AG04450 (cell line): ENCODE measurements around the gene RPL35. TPM values are rescaled to one million over a fixed set of nuclear protein-coding genes. Genes with fewer than 3 reads are reported as not detected.
A peak's percentile ranks its signal among the peaks of the same experiment; 100 is the strongest.

Source experiments
- CTCF ChIA-PET: fragments of 300-600, 350-600 bp; formaldehyde crosslinking; extraction: SDS; loops from one replicate; lab custom pipeline; 2022; ENCODE audit warnings: antibody characterized with exemption, inconsistent platforms; lab: Charles Lee
- POLR2A ChIA-PET: fragments of 350-600 bp; formaldehyde crosslinking; extraction: SDS; loops from one replicate; lab custom pipeline; 2021; ENCODE audit warnings: antibody characterized with exemption, inconsistent platforms; lab: Yijun Ruan, JAX
- DNase-seq: peaks from one replicate; pipeline ENCODE4 v3.0.0-alpha.2; 2011; ENCODE audit warnings: low read depth, low spot score
- H3K27ac ChIP-seq: one replicate; pipeline ENCODE4 v1.5.1; 2012; ENCODE audit warnings: low read depth, low read length, control low read depth
- H3K27me3 ChIP-seq: one replicate; pipeline ENCODE4 v1.6.0; 2012; ENCODE audit warnings: low read length; ENCODE audit not compliant: control insufficient read depth, insufficient read depth
- H3K4me3 ChIP-seq: 2 replicates; pipeline ENCODE4 v1.5.1; 2011; ENCODE audit warnings: mild to moderate bottlenecking, low read depth, low read length, control low read depth
- H3K9me3 ChIP-seq: 2 replicates; pipeline ENCODE4 v1.5.1; 2012; ENCODE audit warnings: low read length; ENCODE audit not compliant: control insufficient read depth, insufficient read depth
- CTCF ChIP-seq: IDR thresholded peaks from 2 replicates; pipeline ENCODE4 v1.5.1; 2011; ENCODE audit warnings: low read depth, low read length, control low read depth, inconsistent platforms
- polyA plus RNA-seq: library from polyadenylated mRNA; depleted of rRNA; stranded (reverse); fragments of >200 nt; gene quantifications from 2 replicates; pipeline ENCODE4 v1.2.3, GENCODE V29; 2011

The RPL35 gene
- polyA plus RNA-seq, 1 experiment: 2,283 TPM

- no peak for DNase-seq
- TF ChIP-seq CTCF: no peak
- H3K9me3 ChIP-seq: no peaks in the 10 kb centered on the region
- CTCF ChIA-PET: interaction anchor here (1.0 to 4.8 kb wide), 3 partner anchors 21 to 57 kb away, joined by 4 to 24 read pairs (median 16); partner anchors contain the start of genes OLFML2A and WDR38
- no peak overlapping the region for H3K4me3 ChIP-seq
- POLR2A ChIA-PET: interaction anchor here (0.8 to 1.4 kb wide), 5 partner anchors 13 to 54 kb away, joined by 4 to 21 read pairs (median 7); partner anchors contain the start of gene OLFML2A
- H3K27me3 ChIP-seq: no peaks in the 10 kb centered on the region
- peak overlapping the region; percentile 70 for H3K27ac ChIP-seq
Measured at GRCh38 chr9:124831642-124832364, 30.0 kb downstream of the RPL35 start.

DNA sequence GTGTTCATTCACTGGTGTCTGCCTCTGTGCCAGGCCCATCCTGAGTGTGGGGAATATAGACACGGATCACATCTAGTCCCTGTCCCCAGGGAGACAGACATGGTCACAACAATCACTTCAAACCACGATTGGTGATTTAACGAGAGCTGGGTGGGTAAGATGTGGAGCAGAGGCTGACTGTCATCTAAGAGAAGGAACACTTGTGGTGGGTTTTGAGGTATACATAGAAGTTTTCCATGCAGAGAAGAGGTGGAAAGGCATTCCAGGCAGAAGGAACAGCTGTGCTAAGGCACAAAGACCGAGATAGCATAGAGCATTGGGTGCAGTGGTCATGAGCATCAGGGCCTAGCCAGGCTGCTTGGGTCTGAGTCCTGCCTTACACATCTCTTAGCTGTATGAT lies 31.2 kb downstream of the RPL35 start:
- ChIA-PET POLR2A (interaction anchor here (0.6 kb wide), 1 partner anchor 20 kb away, joined by 3 read pairs; no protein-coding TSS in a partner anchor), CTCF (interaction anchor here (1.0 kb wide), 1 partner anchor 56 kb away, joined by 4 read pairs; no protein-coding TSS in a partner anchor)
- H3K9me3 ChIP-seq: no peaks in the 10 kb centered on the region
- no peaks in the 10 kb centered on the region for H3K27me3 ChIP-seq
- no peak overlapping the region for H3K4me3 ChIP-seq
- TF ChIP-seq CTCF: no peak
- DNase-seq: no peak
- H3K27ac ChIP-seq: no peak overlapping the region

DNA sequence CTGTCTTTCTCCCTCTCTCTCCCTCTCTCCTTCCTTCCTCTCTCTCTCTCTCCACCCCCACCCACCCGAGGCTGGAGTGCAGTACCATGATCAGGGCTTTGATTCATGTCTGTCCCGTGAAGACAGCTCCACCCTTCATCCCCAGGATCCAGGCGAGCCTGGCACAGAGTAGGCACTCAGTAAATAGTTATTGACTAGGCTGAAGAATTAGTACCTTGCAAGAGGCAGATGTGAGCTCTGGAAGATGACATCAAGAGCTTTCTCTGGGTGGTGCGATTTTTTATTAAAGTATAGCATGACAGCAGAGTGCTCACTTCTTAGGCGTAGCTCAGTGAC lies 32.5 kb downstream of the RPL35 start:
- ChIA-PET CTCF (interaction anchor here (1.0 to 1.7 kb wide), 2 partner anchors 23 to 55 kb away, joined by 5 to 8 read pairs; no protein-coding TSS in a partner anchor), POLR2A (no interaction called here)
- H3K27ac ChIP-seq: no peak overlapping the region
- H3K27me3 ChIP-seq: no peaks in the 10 kb centered on the region
- no peak for DNase-seq
- no peaks in the 10 kb centered on the region for H3K9me3 ChIP-seq
- no peak overlapping the region for H3K4me3 ChIP-seq
- no peak for TF ChIP-seq CTCF

DNA sequence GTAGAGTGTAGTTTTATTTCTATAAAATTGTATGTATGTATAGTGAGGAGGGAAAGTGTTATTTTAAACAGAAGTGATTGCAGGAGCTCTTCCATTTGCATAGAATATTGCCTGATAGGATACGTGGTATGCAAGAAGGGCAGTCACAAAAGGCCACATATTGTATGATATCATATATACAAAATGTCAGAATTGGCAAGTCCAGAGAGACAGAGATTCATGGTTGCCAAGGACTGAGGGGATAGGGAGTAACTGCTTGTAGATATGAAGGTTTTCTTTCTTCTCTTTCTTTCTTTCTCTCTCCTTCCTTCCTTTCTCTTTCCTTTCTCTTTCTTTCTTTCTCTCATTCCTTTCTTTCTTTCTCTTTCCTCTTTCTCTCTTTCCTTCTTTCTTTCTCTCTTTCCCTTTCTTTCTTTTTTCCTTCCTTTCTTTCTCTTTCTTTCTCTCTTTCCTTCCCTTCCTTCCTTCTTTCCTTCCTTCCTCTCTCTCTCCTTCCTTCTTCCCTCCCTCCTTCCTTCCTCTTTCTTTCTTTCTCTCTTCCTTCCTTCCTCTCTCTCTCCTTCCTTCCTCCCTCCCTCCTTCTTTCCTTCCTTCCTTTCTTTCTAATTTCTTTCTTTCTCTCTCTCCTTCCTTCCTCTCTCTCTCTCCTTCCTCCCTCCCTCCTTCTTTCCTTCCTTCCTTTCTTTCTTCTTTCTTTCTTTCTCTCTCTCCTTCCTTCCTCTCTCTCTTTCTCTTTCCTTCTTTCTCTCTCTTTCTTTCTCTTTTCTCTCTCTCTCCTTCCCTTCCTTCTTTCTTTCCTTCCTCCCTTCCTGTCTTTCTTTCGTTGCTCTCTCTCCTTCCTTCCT lies 33.0 kb downstream of the RPL35 start:
- Histone ChIP-seq H3K27ac (no peak overlapping the region), H3K9me3 (no peaks in the 10 kb centered on the region), H3K27me3 (no peaks in the 10 kb centered on the region), H3K4me3 (no peak overlapping the region)
- no peak for DNase-seq
- CTCF ChIA-PET: interaction anchor here (1.0 to 2.3 kb wide), 4 partner anchors 12 to 54 kb away, joined by 3 to 8 read pairs (median 6); partner anchors contain the start of gene WDR38
- POLR2A ChIA-PET: no interaction called here
- no peak for TF ChIP-seq CTCF
